ENCODE measurements around the gene KRTAP13-2. TPM values are rescaled to one million over a fixed set of nuclear protein-coding genes. Genes with fewer than 3 reads are reported as not detected.

The KRTAP13-2 gene
- total and polyA plus RNA-seq, 2 experiments from 2014 or later, result not detected

GRCh38 chr21:30337276-30337744 lies 34.8 kb downstream of the KRTAP13-2 start, which contains the start of gene KRTAP27-1:
TSS of gene KRTAP27-1 (minus strand) at chr21:30337694. CDS start at chr21:30337668, 26 bp downstream.
- no peaks in the 10 kb centered on the region for H3K36me3 Mint-ChIP-seq (ENCODE audit: low read depth)
- no peaks in the 10 kb centered on the region for H3K79me2 ChIP-seq (replicated peaks; ENCODE audit: insufficient read depth)
- H3K9me2 ChIP-seq (ENCODE audit: insufficient read depth), result no peaks in the 10 kb centered on the region
- no peak within 1 kb of the TSS for H3K4me3 Mint-ChIP-seq
- no peaks in the 10 kb centered on the region for H3K4me1 ChIP-seq (ENCODE audit: insufficient read depth)
- H4K20me1 ChIP-seq (replicated peaks; ENCODE audit: insufficient read depth), result no peaks in the 10 kb centered on the region
- H3K4me1 Mint-ChIP-seq, result no peaks in the 10 kb centered on the region
- H3K27ac ChIP-seq (ENCODE audit: low read depth), result no peak within 1 kb of the TSS
- no peaks in the 10 kb centered on the region for H3K27me3 Mint-ChIP-seq (ENCODE audit: insufficient read depth, low read depth, poor library complexity)
- no peaks in the 10 kb centered on the region for H3K27me3 ChIP-seq (ENCODE audit: insufficient read depth)
- H3K4me3 ChIP-seq, result no peak within 1 kb of the TSS
- no peaks in the 10 kb centered on the region for H3K9me3 Mint-ChIP-seq
- H3K36me3 ChIP-seq (ENCODE audit: insufficient read depth), result no peaks in the 10 kb centered on the region
- DNase-seq (ENCODE audit: low spot score) (no peak), ATAC-seq (no peak)
- H2AFZ ChIP-seq, result no peak within 1 kb of the TSS
- no peaks in the 10 kb centered on the region for H3F3A ChIP-seq (replicated peaks; ENCODE audit: low read depth)
- H3K27ac Mint-ChIP-seq, result no peak within 1 kb of the TSS
- no peak within 1 kb of the TSS for H3K4me2 ChIP-seq
- no peak for TF ChIP-seq EZH2 (IDR thresholded peaks at IDR 0.05; ENCODE audit: low read depth, unreplicated experiment)

- Histone ChIP-seq H3K9me2 (ENCODE audit: insufficient read depth) (no peaks in the 10 kb centered on the region), H3K27me3 (ENCODE audit: insufficient read depth) (no peaks in the 10 kb centered on the region), H3K79me2 (replicated peaks; ENCODE audit: insufficient read depth) (no peaks in the 10 kb centered on the region), H4K20me1 (replicated peaks; ENCODE audit: insufficient read depth) (no peaks in the 10 kb centered on the region), H2AFZ (no peak overlapping the region), H3K4me1 (ENCODE audit: insufficient read depth) (no peaks in the 10 kb centered on the region), H3K36me3 (ENCODE audit: insufficient read depth) (no peaks in the 10 kb centered on the region), H3K4me2 (no peak overlapping the region), H3F3A (replicated peaks; ENCODE audit: low read depth) (no peaks in the 10 kb centered on the region), H3K27ac (ENCODE audit: low read depth) (no peak overlapping the region), H3K4me3 (no peak overlapping the region)
- Mint-ChIP-seq H3K4me3 (no peak overlapping the region), H3K27ac (no peak overlapping the region), H3K27me3 (ENCODE audit: insufficient read depth, low read depth, poor library complexity) (no peaks in the 10 kb centered on the region), H3K9me3 (no peaks in the 10 kb centered on the region), H3K36me3 (ENCODE audit: low read depth) (no peaks in the 10 kb centered on the region), H3K4me1 (no peaks in the 10 kb centered on the region)
- no peak for TF ChIP-seq ZNF114 (CRISPR knock-in tag; IDR thresholded peaks at IDR 0.05)
- TF ChIP-seq REST (IDR thresholded peaks at IDR 0.05; ENCODE audit: unreplicated experiment), result no peak
- no peak for TF ChIP-seq EZH2phosphoT487 (IDR thresholded peaks at IDR 0.05; ENCODE audit: unreplicated experiment)
- no peak for TF ChIP-seq NANOG (IDR thresholded peaks at IDR 0.05; ENCODE audit: borderline replicate concordance)
- TF ChIP-seq JUNB (IDR thresholded peaks at IDR 0.05; ENCODE audit: unreplicated experiment), result no peak
- ATAC-seq (no peak), DNase-seq (ENCODE audit: low spot score) (no peak)
These were observed 35.5 kb downstream of the KRTAP13-2 start for GRCh38 chr21:30336596-30336995.

- Mint-ChIP-seq H3K9me3 (no peaks in the 10 kb centered on the region), H3K4me1 (no peaks in the 10 kb centered on the region), H3K4me3 (no peak overlapping the region), H3K27me3 (ENCODE audit: insufficient read depth, low read depth, poor library complexity) (no peaks in the 10 kb centered on the region), H3K36me3 (ENCODE audit: low read depth) (no peaks in the 10 kb centered on the region), H3K27ac (no peak overlapping the region)
- no peaks in the 10 kb centered on the region for H3K9me2 ChIP-seq (ENCODE audit: insufficient read depth)
- H4K20me1 ChIP-seq (replicated peaks; ENCODE audit: insufficient read depth), result no peaks in the 10 kb centered on the region
- H3F3A ChIP-seq (replicated peaks; ENCODE audit: low read depth), result no peaks in the 10 kb centered on the region
- H3K27ac ChIP-seq (ENCODE audit: low read depth), result no peak overlapping the region
- H3K27me3 ChIP-seq (ENCODE audit: insufficient read depth), result no peaks in the 10 kb centered on the region
- no peaks in the 10 kb centered on the region for H3K36me3 ChIP-seq (ENCODE audit: insufficient read depth)
- no peak overlapping the region for H3K4me3 ChIP-seq
- H2AFZ ChIP-seq, result no peak overlapping the region
- DNase-seq (ENCODE audit: low spot score) (no peak), ATAC-seq (no peak)
- H3K4me1 ChIP-seq (ENCODE audit: insufficient read depth), result no peaks in the 10 kb centered on the region
- H3K4me2 ChIP-seq, result no peak overlapping the region
- H3K79me2 ChIP-seq (replicated peaks; ENCODE audit: insufficient read depth), result no peaks in the 10 kb centered on the region
- TF ChIP-seq NANOG (IDR thresholded peaks at IDR 0.05; ENCODE audit: borderline replicate concordance), result no peak
- no peak for TF ChIP-seq ETS1 (IDR thresholded peaks at IDR 0.05)
- TF ChIP-seq CREB1 (CRISPR knock-in tag; IDR thresholded peaks at IDR 0.05; ENCODE audit: low read depth), result no peak
- TF ChIP-seq ZNF331 (CRISPR knock-in tag; IDR thresholded peaks at IDR 0.05; ENCODE audit: low read depth), result no peak
- no peak for TF ChIP-seq EZH2 (IDR thresholded peaks at IDR 0.05; ENCODE audit: low read depth, unreplicated experiment)
- no peak for TF ChIP-seq EZH2phosphoT487 (IDR thresholded peaks at IDR 0.05; ENCODE audit: unreplicated experiment)
These were observed 38.3 kb downstream of the KRTAP13-2 start for GRCh38 chr21:30333736-30334135.

Data from GM23338 (cell line).